OCI-LY3 (cell line): ENCODE measurements around the gene SPIN2B.

Experiments used
- CTCF ChIP-seq: fragments of 200-600, 300-600 bp; sonication (generic); IDR thresholded peaks from 2 replicates; pipeline ENCODE4 v1.5.1; 2014; ENCODE audit warnings: antibody characterized with exemption, low read length, low read depth
- EZH2phosphoT487 ChIP-seq: fragments of 200-600 bp; shearing (Covaris generic); IDR thresholded peaks from 2 replicates; pipeline ENCODE4 v1.6.1; 2018; ENCODE audit warnings: antibody characterized with exemption, mixed run types, low read depth

- TF ChIP-seq CTCF (no peak), EZH2phosphoT487 (no peak)
Observed at GRCh38 chrX:57155171-57155570, 33.8 kb upstream of the SPIN2B start.
